HCT116 (cell line): Measurements from ENCODE around the gene KLF16. TPM values are rescaled to one million over a fixed set of nuclear protein-coding genes. Genes with fewer than 3 reads are reported as not detected.

Experiments
- ATAC-seq: fragments of 200-7000 bp; cut with Tn5 transposase; 2 replicates; pipeline ENCODE4 v1.9.1; 2020; ENCODE audit warnings: mild to moderate bottlenecking, moderate library complexity
- BruUV-seq: library from RNA; stranded (reverse); fragments of 400-500 nt; replicated peaks from 2 replicates; lab custom pipeline; 2021; lab: Mats Ljungman, UMichigan
- CTCF ChIA-PET: fragments of 300-600 bp; sonication (Branson Sonifier 250); formaldehyde crosslinking; loops from one replicate; lab custom pipeline; 2021; ENCODE audit warnings: antibody characterized with exemption; lab: Charles Lee
- POLR2A ChIA-PET: fragments of 300-600, 350-600 bp; sonication (Branson Sonifier 250); formaldehyde crosslinking; loops from one replicate; lab custom pipeline; 2021; ENCODE audit warnings: antibody characterized with exemption; lab: Charles Lee
- RAD21 ChIA-PET, 2 experiments: fragments of 300-600 bp; sonication (Branson Sonifier 250); formaldehyde crosslinking; loops; one replicate each; lab custom pipeline; 2023; ENCODE audit warnings: low total read pairs in 2 of 2; ENCODE audit not compliant: uncharacterized antibody in 2 of 2, unreplicated experiment in 2 of 2, low non-redundant PET in 1 of 2; lab: Charles Lee
- DNase-seq: peaks from one replicate; pipeline ENCODE4 v3.0.0-alpha.2; 2010; ENCODE audit warnings: low read depth, low spot score
- H2AFZ ChIP-seq: fragments of 200-600 bp; shearing (Covaris generic), sonication (generic); 2 replicates; pipeline ENCODE4 v1.6.1; 2017; ENCODE audit warnings: low read depth, mixed run types, mixed read lengths, antibody characterized with exemption, low read length; ENCODE audit not compliant: poor library complexity, severe bottlenecking
- H3K27ac ChIP-seq: 2 replicates; pipeline ENCODE4 v1.5.1; 2012; ENCODE audit warnings: low read depth, low read length
- H3K27me3 ChIP-seq: fragments of 200-600 bp; sonication (generic); 2 replicates; pipeline ENCODE4 v1.6.1; 2016; ENCODE audit warnings: mixed run types, low read length, mixed read lengths; ENCODE audit not compliant: insufficient read depth
- H3K36me3 ChIP-seq, 2 experiments: fragments of 200-500 bp in 1 of 2; fragments of 200-600 bp in 1 of 2; sonication (Bioruptor generic) in 1 of 2; sonication (generic) in 1 of 2; 2 replicates each; pipeline versions ENCODE4 v1.5.1 to v1.6.1; 2014 to 2016; ENCODE audit warnings: low read length in 2 of 2, inconsistent platforms in 1 of 2, mixed read lengths in 1 of 2, mixed run types in 1 of 2; ENCODE audit not compliant: insufficient read depth in 2 of 2, control insufficient read depth in 1 of 2
- H3K4me1 ChIP-seq, 2 experiments: fragments of 200-600 bp in 1 of 2; sonication (generic) in 1 of 2; 2 replicates each; pipeline versions ENCODE4 v1.5.1 to v1.6.1; 2012 to 2017; ENCODE audit warnings: low read length in 2 of 2, inconsistent platforms in 1 of 2, mild to moderate bottlenecking in 1 of 2, mixed read lengths in 1 of 2, mixed run types in 1 of 2, moderate library complexity in 1 of 2; ENCODE audit not compliant: insufficient read depth in 2 of 2, control insufficient read depth in 1 of 2
- H3K4me2 ChIP-seq: fragments of 200-600 bp; sonication (generic); 2 replicates; pipeline ENCODE4 v1.6.1; 2017; ENCODE audit warnings: mixed run types, low read length, mixed read lengths
- H3K4me3 ChIP-seq, 2 experiments: fragments of 200-600 bp in 1 of 2; sonication (generic) in 1 of 2; replicated peaks in 1 of 2; 2 replicates each; pipeline ENCODE4 v1.5.1; 2011 to 2016; ENCODE audit warnings: low read length in 2 of 2, control low read depth in 1 of 2, low read depth in 1 of 2, mild to moderate bottlenecking in 1 of 2, mixed read lengths in 1 of 2, mixed run types in 1 of 2
- H3K79me2 ChIP-seq: fragments of 200-600 bp; sonication (generic); 2 replicates; pipeline ENCODE4 v1.6.1; 2017; ENCODE audit warnings: mild to moderate bottlenecking, mixed run types, low read length, moderate library complexity, mixed read lengths; ENCODE audit not compliant: insufficient read depth
- H3K9ac ChIP-seq: fragments of 200-600 bp; sonication (generic); 2 replicates; pipeline ENCODE4 v1.6.1; 2016; ENCODE audit warnings: low read length, mixed read lengths
- H3K9me2 ChIP-seq: fragments of 200-600 bp; sonication (generic), shearing (Covaris generic); 2 replicates; pipeline ENCODE4 v1.6.1; 2017; ENCODE audit warnings: mixed run types, mild to moderate bottlenecking, moderate library complexity; ENCODE audit not compliant: insufficient read depth
- H3K9me3 ChIP-seq, 2 experiments: fragments of 200-500 bp in 1 of 2; fragments of 200-600 bp in 1 of 2; sonication (Bioruptor generic) in 1 of 2; sonication (generic) in 1 of 2; 2 replicates each; pipeline ENCODE4 v1.6.1; 2014 to 2017; ENCODE audit warnings: low read length in 2 of 2, mixed read lengths in 2 of 2, inconsistent platforms in 1 of 2, low read depth in 1 of 2, mild to moderate bottlenecking in 1 of 2, mixed run types in 1 of 2, moderate library complexity in 1 of 2; ENCODE audit not compliant: control insufficient read depth in 1 of 2, insufficient read depth in 1 of 2
- H4K20me1 ChIP-seq: fragments of 200-600 bp; sonication (generic), shearing (Covaris generic); 2 replicates; pipeline ENCODE4 v1.6.1; 2017; ENCODE audit warnings: mixed run types, mild to moderate bottlenecking, moderate library complexity; ENCODE audit not compliant: insufficient read depth
- CEBPB ChIP-seq: IDR thresholded peaks from 2 replicates; pipeline ENCODE4 v1.6.1; 2012; ENCODE audit warnings: low read depth
- CTCF ChIP-seq, 3 experiments: fragments of 200-600 bp in 1 of 3; sonication (generic) in 1 of 3; IDR thresholded peaks in 2 of 3; conservative IDR thresholded peaks in 1 of 3; 2 replicates each; pipeline ENCODE4 v1.5.1; 2012 to 2017; ENCODE audit warnings: low read depth in 2 of 3, low read length in 2 of 3, antibody characterized with exemption in 1 of 3, borderline replicate concordance in 1 of 3, control low read depth in 1 of 3, mild to moderate bottlenecking in 1 of 3, mixed read lengths in 1 of 3, mixed run types in 1 of 3, moderate library complexity in 1 of 3; ENCODE audit not compliant: insufficient read depth in 1 of 3
- EZH2 ChIP-seq: fragments of 200-600 bp; sonication (generic); IDR thresholded peaks from 2 replicates; pipeline ENCODE4 v1.6.1; 2017; ENCODE audit warnings: antibody characterized with exemption, mixed run types
- EZH2phosphoT487 ChIP-seq: fragments of 200-600 bp; IDR thresholded peaks from 2 replicates; pipeline ENCODE4 v1.6.1; 2018; ENCODE audit warnings: antibody characterized with exemption, borderline replicate concordance
- POLR2A ChIP-seq: IDR thresholded peaks from 2 replicates; pipeline ENCODE4 v1.7.0; 2011; ENCODE audit warnings: borderline replicate concordance; ENCODE audit not compliant: insufficient read depth, insufficient read length; ENCODE audit errors: extremely low read depth
- POLR2AphosphoS5 ChIP-seq: IDR thresholded peaks from 2 replicates; pipeline ENCODE4 v1.6.1; 2011; ENCODE audit warnings: mild to moderate bottlenecking, low read depth, low read length, moderate library complexity
- REST ChIP-seq: IDR thresholded peaks from 2 replicates; pipeline ENCODE4 v1.6.1; 2012; ENCODE audit warnings: low read depth
- SP1 ChIP-seq: IDR thresholded peaks from 2 replicates; pipeline ENCODE4 v1.6.1; 2012; ENCODE audit warnings: low read depth
- SRF ChIP-seq: IDR thresholded peaks from 2 replicates; pipeline ENCODE4 v1.6.1; 2012; ENCODE audit warnings: low read depth
- TCF7L2 ChIP-seq: IDR thresholded peaks from 2 replicates; pipeline ENCODE4 v1.7.0; 2011; ENCODE audit warnings: borderline replicate concordance, inconsistent platforms; ENCODE audit not compliant: insufficient read depth, insufficient read length; ENCODE audit errors: extremely low read depth
- ZFX ChIP-seq: fragments of 450-650 bp; IDR thresholded peaks from 2 replicates; pipeline ENCODE4 v1.6.1; 2017
- intact Hi-C: fragments of 100-400 bp; cut with micrococcal nuclease; formaldehyde crosslinking; loops from 2 replicates; pipeline ENCODE4 v1.10.0; 2022
- total RNA-seq: library from RNA; stranded (reverse); gene quantifications from one replicate; pipeline ENCODE4 v1.2.1, GENCODE V29; 2021; ENCODE audit not compliant: unreplicated experiment

Gene KLF16
- total RNA-seq, 1 experiment from 2014 or later: 64.3 TPM

- H3K4me1 ChIP-seq: peaks cover 29 to 50% of the 10 kb centered on the region in 2 experiments
- peak overlapping the region; percentile 99 for H3K27ac ChIP-seq
- intact Hi-C loops: no loop called here
- no peaks in the 10 kb centered on the region for H3K27me3 ChIP-seq
- H3K4me2 ChIP-seq: peak overlapping the region; percentile 97
- 0 out of 4 replicates have a peak, but pooled peaks cover 0 to 4% of the 10 kb centered on the region in 2 experiments for H3K36me3 ChIP-seq
- no peak for DNase-seq
- peak in 2 of 3 experiments; percentile 57 to 70; a peak in 4 of 6 replicates for TF ChIP-seq CTCF (IDR thresholded peaks at IDR 0.05 in 2 of 3, conservative IDR thresholded peaks at IDR 0.05 in 1 of 3; ENCODE audit: borderline replicate concordance in 1 of 3, insufficient read depth in 1 of 3, low read depth in 2 of 3, low read length in 2 of 3)
- peak; percentile 34 for TF ChIP-seq POLR2AphosphoS5
- TF ChIP-seq CEBPB: no peak
- no peak for TF ChIP-seq EZH2phosphoT487
- peak; percentile 14 for TF ChIP-seq TCF7L2
- TF ChIP-seq REST: no peak
- no peak for TF ChIP-seq POLR2A
- no peak for TF ChIP-seq EZH2
- no peak for TF ChIP-seq SP1
- no peak for TF ChIP-seq SRF
- 0 out of 2 replicates have a peak, but pooled peaks have one; percentile 50 for TF ChIP-seq ZFX
- H3K9ac ChIP-seq: peak overlapping the region; percentile 98
- H3K9me3 ChIP-seq: no peaks in the 10 kb centered on the region
- TSS peak; percentile 74 for BruUV-seq
- RAD21 ChIA-PET: interaction anchor here in 1 of 2 experiments (0.6 kb wide), 1 partner anchor 10 kb away, joined by 5 read pairs; no protein-coding TSS in a partner anchor
- POLR2A ChIA-PET: interaction anchor here (0.6 to 1.4 kb wide), 5 partner anchors 10 to 403 kb away, joined by 3 to 10 read pairs (median 4); partner anchors contain the start of genes ADAT3 and SCAMP4
- ATAC-seq: peak; percentile 57
- no peak overlapping the region for H2AFZ ChIP-seq
- H3K79me2 ChIP-seq: peaks cover 30% of the 10 kb centered on the region
- H3K4me3 ChIP-seq: peak overlapping the region; percentile 66 to 70
- H3K9me2 ChIP-seq: no peaks in the 10 kb centered on the region
- no peaks in the 10 kb centered on the region; the same call in 1 of the 2 replicates for H4K20me1 ChIP-seq
- CTCF ChIA-PET: interaction anchor here (0.7 to 1.6 kb wide), 7 partner anchors 10 to 96 kb away, joined by 3 to 12 read pairs (median 4); partner anchors contain the start of genes ABHD17A, ADAT3 and SCAMP4
These were observed 1.2 kb upstream of the KLF16 start for GRCh38 chr19:1864480-1865171.
